ENCODE data around the gene VEGFA. TPM values are rescaled to one million over a fixed set of nuclear protein-coding genes. Genes with fewer than 3 reads are reported as not detected.

Gene VEGFA
- total RNA-seq, 1 experiment from 2014 or later: 35.2 TPM

GRCh38 chr6:43821101-43821886, 51.3 kb downstream of the VEGFA start:
- DNase-seq (ENCODE audit: low spot score): no peak

- DNase-seq (ENCODE audit: low spot score): no peak
Observed at GRCh38 chr6:43823390-43823789, 53.4 kb downstream of the VEGFA start.

- DNase-seq (ENCODE audit: low spot score): no peak
Observed at GRCh38 chr6:43823879-43824702, 54.1 kb downstream of the VEGFA start.

GRCh38 chr6:43824703-43825064, 54.7 kb downstream of the VEGFA start:
- DNase-seq (ENCODE audit: low spot score): no peak

GRCh38 chr6:43825187-43826115, 55.4 kb downstream of the VEGFA start:
- no peak for DNase-seq (ENCODE audit: low spot score)

- no peak for DNase-seq (ENCODE audit: low spot score)
Observed at GRCh38 chr6:43826730-43827129, 56.7 kb downstream of the VEGFA start.

GRCh38 chr6:43827898-43828297, 57.9 kb downstream of the VEGFA start:
- DNase-seq (ENCODE audit: low spot score): no peak

- DNase-seq (ENCODE audit: low spot score): no peak
Observed at GRCh38 chr6:43828711-43829110, 58.7 kb downstream of the VEGFA start.

GRCh38 chr6:43829470-43829869, 59.5 kb downstream of the VEGFA start:
- DNase-seq (ENCODE audit: low spot score): no peak

- DNase-seq (ENCODE audit: low spot score): no peak
Observed at GRCh38 chr6:43830775-43831174, 60.8 kb downstream of the VEGFA start.

GRCh38 chr6:43831191-43831590, 61.2 kb downstream of the VEGFA start:
- no peak for DNase-seq (ENCODE audit: low spot score)

GRCh38 chr6:43833223-43833995, 63.4 kb downstream of the VEGFA start:
- DNase-seq (ENCODE audit: low spot score): peak; percentile 20

- DNase-seq (ENCODE audit: low spot score): no peak
Observed at GRCh38 chr6:43833996-43834390, 64.0 kb downstream of the VEGFA start.

- no peak for DNase-seq (ENCODE audit: low spot score)
Observed at GRCh38 chr6:43834528-43835155, 64.6 kb downstream of the VEGFA start.

- no peak for DNase-seq (ENCODE audit: low spot score)
Observed at GRCh38 chr6:43835872-43836419, 65.9 kb downstream of the VEGFA start.

Other genes starting within 250 kb of the VEGFA start
- gene XPO5, start 194.2 kb upstream of the VEGFA start, total RNA-seq (2014; rRNA removed; shearing (Covaris generic)): 49.0 and 50.1 TPM in 2 replicates
- 28.2 and 41.7 TPM in 2 replicates for gene POLH, start 194.0 kb upstream of the VEGFA start, total RNA-seq (2014; rRNA removed; shearing (Covaris generic))
- gene GTPBP2, start 140.9 kb upstream of the VEGFA start, total RNA-seq (2014; rRNA removed; shearing (Covaris generic)): 25.3 and 40.4 TPM in 2 replicates
- 23.0 and 38.0 TPM in 2 replicates for gene MAD2L1BP, start 134.4 kb upstream of the VEGFA start, total RNA-seq (2014; rRNA removed; shearing (Covaris generic))
- gene RSPH9, start 125.2 kb upstream of the VEGFA start, total RNA-seq (2014; rRNA removed; shearing (Covaris generic)): not detected in 2 replicates
- 84.5 and 93.4 TPM in 2 replicates for gene MRPS18A, start 82.4 kb upstream of the VEGFA start, total RNA-seq (2014; rRNA removed; shearing (Covaris generic))

All from A172 (cell line).